Neutrophil (primary cell): ENCODE measurements around the gene AHCY.
"Not testable (repeated sequence)": the region's sequence is repeated elsewhere in the genome, so short reads cannot be mapped to it uniquely, and the experiment has no call there.

Source experiments
- H3K27ac ChIP-seq: fragments of 200-600 bp; sonication (generic); 2 replicates; pipeline ENCODE4 v1.5.1; 2016; ENCODE audit warnings: mild to moderate bottlenecking, moderate library complexity
- H3K27me3 ChIP-seq: fragments of 200-600 bp; sonication (generic); 2 replicates; pipeline ENCODE4 v1.6.0; 2016; ENCODE audit warnings: mild to moderate bottlenecking
- H3K36me3 ChIP-seq: fragments of 200-600 bp; sonication (generic); 2 replicates; pipeline ENCODE4 v1.5.1; 2017
- H3K4me1 ChIP-seq, 2 experiments: fragments of 200-600 bp in 1 of 2; sonication (generic) in 1 of 2; 1 replicate in 1 of 2; 2 replicates in 1 of 2; pipeline versions ENCODE4 v1.5.1 to v1.6.1; 2013 to 2016; ENCODE audit warnings: low read depth in 1 of 2, low read length in 1 of 2, mild to moderate bottlenecking in 1 of 2, moderate library complexity in 1 of 2; ENCODE audit not compliant: control insufficient read depth in 1 of 2, insufficient read depth in 1 of 2
- H3K4me3 ChIP-seq, 2 experiments: fragments of 200-600 bp in 1 of 2; sonication (generic) in 1 of 2; 1 replicate in 1 of 2; 2 replicates in 1 of 2; pipeline ENCODE4 v1.5.1; 2013 to 2016; ENCODE audit warnings: low read depth in 1 of 2, low read length in 1 of 2, mild to moderate bottlenecking in 1 of 2, moderate library complexity in 1 of 2
- H3K9me3 ChIP-seq: fragments of 200-600 bp; sonication (generic); 2 replicates; pipeline ENCODE4 v1.5.1; 2016
- CTCF ChIP-seq: fragments of 200-600 bp; sonication (generic); IDR thresholded peaks from 2 replicates; pipeline ENCODE4 v1.5.1; 2016; ENCODE audit warnings: antibody characterized with exemption

AHCY gene

GRCh38 chr20:34344238-34344637 lies 41.1 kb upstream of the AHCY start:
- no peaks in the 10 kb centered on the region for H3K36me3 ChIP-seq
- H3K27ac ChIP-seq = no peak overlapping the region
- no peaks in the 10 kb centered on the region for H3K27me3 ChIP-seq
- H3K9me3 ChIP-seq = no peaks in the 10 kb centered on the region
- H3K4me3 ChIP-seq = no peak overlapping the region
- TF ChIP-seq CTCF = no peak
- no peaks in the 10 kb centered on the region for H3K4me1 ChIP-seq

- Histone ChIP-seq H3K4me3 (no peak overlapping the region), H3K4me1 (no peaks in the 10 kb centered on the region), H3K9me3 (no peaks in the 10 kb centered on the region), H3K36me3 (no peaks in the 10 kb centered on the region), H3K27me3 (no peaks in the 10 kb centered on the region), H3K27ac (no peak overlapping the region)
- TF ChIP-seq CTCF = no peak
These were observed 40.5 kb upstream of the AHCY start for GRCh38 chr20:34343458-34344211.

DNA sequence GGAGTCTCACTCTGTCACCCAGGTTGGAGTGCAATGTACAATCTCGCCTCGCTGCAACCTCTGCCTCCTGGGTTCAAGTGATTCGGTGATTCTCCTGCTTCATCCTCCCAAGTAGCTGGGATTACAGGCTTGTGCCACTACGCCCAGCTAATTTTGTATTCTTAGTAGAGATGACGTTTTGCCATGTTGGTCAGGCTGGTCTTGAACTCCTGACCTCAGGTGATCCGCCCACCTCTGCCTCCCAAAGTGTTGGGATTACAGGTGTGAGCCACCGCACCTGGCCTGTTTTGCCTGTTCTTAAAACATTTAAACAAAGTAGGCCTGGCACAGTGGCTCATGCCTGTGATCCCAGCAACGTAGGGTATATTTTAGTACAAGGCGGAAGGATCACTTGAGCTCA lies 38.0 kb upstream of the AHCY start:
- not testable (repeated sequence) for H3K27ac ChIP-seq, H3K36me3 ChIP-seq, H3K4me3 ChIP-seq, H3K27me3 ChIP-seq, H3K4me1 ChIP-seq, H3K9me3 ChIP-seq

DNA sequence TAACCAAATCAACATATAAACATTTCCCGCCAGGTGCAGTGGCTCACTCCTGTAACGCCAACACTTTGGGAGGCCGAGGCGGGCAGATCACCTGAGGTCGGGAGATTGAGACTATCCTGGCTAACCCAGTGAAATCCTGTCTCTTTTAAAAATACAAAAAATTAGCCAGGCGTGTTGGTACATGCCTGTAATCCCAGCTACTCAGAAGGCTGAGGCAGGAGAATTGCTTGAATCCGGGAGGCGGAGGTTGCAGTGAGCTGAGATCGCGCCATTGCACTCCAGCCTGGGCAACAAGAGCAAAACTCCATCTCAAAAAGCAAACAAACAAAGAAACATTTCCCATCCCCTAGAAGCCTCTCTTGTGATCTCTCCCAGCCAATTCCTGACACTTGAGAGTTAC lies 37.6 kb upstream of the AHCY start:
- not testable (repeated sequence) for H3K27me3 ChIP-seq, H3K9me3 ChIP-seq, H3K4me1 ChIP-seq, H3K36me3 ChIP-seq, H3K4me3 ChIP-seq, H3K27ac ChIP-seq

DNA sequence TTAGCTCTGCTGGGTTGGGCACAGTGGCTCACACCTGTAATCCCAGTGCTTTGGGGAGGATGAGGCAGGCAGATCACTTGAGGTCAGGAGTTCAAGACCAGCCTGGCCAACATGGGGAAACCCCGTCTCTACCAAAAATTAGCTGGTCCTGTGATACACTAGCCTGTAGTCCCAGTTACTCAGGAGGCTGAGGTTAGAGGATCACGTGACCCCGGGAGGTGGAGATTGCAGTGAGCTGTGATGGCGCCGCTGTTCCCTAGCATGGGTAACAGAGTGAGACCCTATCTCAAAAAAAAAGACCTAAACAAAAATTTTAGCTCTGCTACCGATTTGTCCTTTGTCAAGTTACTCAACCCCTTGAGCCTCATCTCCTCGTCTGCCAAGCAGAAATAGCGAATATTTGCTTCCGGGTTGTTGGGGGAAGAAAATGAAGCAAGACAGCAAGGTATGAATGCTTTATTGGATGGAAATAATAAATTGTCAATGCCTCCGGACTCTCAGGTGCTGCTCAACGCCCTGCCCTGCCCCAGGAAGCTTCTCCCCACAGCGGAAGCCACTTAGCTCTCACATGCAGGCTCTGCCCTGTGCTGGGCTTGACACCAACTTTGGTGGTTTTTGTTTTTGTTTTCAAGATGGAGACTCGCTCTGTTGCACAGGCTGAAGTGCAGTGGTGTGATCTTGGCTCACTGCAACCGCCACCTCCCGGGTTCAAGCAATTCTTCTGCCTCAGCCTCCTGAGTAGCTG lies 35.0 kb upstream of the AHCY start:
- no peak overlapping the region for H3K4me3 ChIP-seq
- no peak overlapping the region for H3K27ac ChIP-seq
- H3K4me1 ChIP-seq = no peaks in the 10 kb centered on the region
- no peak for TF ChIP-seq CTCF
- no peaks in the 10 kb centered on the region for H3K9me3 ChIP-seq
- H3K36me3 ChIP-seq = no peaks in the 10 kb centered on the region
- H3K27me3 ChIP-seq = no peaks in the 10 kb centered on the region

DNA sequence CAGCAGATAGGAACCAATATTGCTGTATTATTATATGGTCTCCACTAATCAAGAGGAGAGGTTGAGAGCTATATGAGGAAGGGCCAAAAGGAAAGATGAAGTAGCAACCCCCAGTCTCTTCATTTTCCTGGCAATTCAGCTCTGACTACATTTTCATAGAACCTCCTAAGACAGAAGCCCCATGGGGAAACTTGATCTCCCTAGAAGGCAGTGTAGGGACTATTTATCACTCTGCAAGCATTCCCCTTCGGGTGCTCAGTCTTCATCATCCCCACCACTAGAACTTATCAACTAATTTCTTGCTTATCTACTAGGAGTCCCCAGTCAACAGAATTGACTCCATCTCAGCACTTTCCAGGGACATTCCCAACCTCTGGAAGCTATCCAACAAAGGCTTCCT lies 34.4 kb upstream of the AHCY start:
- no peak overlapping the region for H3K27ac ChIP-seq
- TF ChIP-seq CTCF = no peak
- H3K36me3 ChIP-seq = no peaks in the 10 kb centered on the region
- H3K27me3 ChIP-seq = no peaks in the 10 kb centered on the region
- no peak overlapping the region for H3K4me3 ChIP-seq
- H3K9me3 ChIP-seq = no peaks in the 10 kb centered on the region
- H3K4me1 ChIP-seq = no peaks in the 10 kb centered on the region
